DMS79 (cell line): Measurements from ENCODE around the gene EMX1.

ENCODE experiments used
- DNase-seq: peaks from one replicate; lab custom pipeline; 2025; lab: John Stamatoyannopoulos, UW

The EMX1 gene

DNA sequence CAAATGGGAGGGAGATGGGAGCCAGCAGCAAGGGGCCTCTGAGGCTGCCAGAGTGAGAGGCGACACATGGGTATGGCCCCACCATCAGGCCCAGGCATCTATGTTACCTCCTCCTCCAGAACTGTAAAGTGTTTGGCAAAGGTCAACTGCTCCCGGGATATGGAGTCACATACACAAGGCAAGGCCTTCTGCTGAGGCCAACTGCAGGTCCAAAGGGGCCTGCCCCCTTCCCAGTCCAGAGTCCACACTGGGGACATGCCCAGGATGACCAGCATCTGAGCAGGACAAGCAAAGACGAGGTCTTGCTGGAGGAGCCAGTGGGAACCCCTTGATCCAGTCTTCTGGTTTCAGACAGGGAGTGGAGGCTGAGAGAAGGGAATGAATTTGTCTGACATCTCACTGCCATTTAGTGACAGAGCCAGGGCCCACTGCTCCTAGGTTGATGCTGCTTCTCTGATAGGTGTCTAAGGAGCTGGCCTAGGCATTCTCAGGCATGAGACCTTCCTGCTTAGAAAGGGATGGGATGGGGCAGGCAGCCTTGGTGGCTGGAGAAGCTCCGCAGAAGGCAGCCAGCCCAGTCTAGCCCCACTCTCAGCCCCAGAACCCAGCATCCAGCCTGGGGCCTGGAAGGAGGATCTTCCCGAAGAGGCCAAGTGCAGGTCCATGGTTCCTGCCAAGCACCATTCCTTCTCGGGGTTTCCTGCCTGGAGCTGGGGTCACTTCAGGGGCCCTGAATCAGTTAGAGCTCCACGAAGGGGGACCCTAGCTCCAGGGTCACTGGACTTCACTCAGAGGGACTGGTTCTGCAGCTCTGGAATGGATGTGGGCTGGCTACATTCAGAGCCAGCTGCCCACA lies 26.4 kb downstream of the EMX1 start:
- DNase-seq = no peak

DNA sequence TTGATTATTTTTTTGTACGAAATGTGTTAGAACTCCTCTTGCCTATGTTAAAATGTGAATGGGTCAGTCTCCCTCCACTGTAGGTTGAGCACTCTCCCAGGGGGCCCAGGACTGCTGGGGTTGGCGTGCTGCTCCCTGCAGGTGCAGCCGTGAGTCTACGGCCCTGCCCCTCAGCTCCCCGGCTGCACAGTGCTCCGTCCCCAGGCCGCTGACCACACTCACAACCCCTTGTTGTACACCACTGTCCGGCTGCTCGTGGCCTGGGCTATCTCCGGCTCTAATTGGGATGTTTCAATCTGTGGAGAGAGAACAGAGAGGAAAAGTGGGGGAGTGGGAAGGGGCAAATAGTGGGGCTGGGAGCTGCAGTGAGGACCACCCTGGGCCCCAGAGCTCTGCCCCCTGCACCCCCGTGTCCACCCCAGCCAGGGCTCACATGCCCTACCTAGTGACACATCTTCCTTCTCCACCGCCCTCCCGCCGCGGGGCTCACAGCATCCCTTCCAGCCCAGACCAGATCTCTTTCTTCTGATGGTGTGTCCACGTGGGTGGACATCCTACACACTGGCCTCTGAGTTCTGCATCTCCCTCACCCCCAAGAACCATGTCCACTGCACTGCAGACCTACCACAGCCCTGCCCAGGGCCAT lies 27.6 kb downstream of the EMX1 start:
- no peak for DNase-seq

DNA sequence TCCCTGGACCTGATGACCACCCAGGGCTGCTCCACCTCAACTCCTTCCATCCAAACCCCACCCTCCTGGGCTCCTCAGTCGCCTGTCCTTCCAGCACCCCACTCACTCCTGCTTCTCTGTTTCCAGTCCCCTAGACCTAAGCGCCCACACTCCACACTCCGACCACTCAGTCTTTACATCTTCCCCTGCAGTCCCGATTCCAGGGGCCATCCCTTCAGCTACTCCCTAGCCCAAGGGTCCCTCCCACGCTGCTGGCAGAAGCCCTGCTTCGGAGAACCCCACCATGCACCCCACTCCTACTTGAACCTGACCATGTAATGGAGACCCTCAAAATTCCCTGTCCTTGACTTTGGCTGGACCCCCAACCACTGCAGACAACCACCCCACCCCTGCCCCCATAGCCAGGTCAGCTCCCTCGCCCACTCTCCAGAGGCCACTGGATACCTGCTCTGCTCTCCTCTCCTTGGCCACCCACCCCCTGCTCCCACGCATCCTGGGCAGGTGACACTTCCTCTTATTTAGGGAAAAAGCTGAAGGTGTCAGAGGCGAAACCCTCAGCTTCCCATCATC lies 28.2 kb downstream of the EMX1 start:
- DNase-seq = no peak

DNA sequence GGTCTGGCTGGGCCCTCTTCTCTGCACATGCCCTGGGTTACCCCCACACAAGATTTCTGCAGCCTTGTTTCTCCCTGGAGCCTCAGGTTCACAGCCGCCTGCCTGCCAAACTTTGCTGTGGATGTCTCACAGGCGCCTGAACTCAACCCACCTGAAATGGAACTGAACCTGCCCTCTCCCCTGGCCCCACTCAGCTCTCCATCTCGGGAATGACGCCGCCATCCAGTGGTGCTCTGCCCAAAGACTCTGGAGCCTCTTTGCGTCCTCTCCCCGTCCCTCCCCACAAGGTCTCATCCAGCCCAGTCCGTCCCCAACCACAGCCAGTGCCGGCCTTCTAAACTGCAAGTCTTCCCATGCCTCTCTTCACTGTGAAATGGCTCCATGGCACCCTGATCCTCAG lies 29.1 kb downstream of the EMX1 start:
- no peak for DNase-seq

DNA sequence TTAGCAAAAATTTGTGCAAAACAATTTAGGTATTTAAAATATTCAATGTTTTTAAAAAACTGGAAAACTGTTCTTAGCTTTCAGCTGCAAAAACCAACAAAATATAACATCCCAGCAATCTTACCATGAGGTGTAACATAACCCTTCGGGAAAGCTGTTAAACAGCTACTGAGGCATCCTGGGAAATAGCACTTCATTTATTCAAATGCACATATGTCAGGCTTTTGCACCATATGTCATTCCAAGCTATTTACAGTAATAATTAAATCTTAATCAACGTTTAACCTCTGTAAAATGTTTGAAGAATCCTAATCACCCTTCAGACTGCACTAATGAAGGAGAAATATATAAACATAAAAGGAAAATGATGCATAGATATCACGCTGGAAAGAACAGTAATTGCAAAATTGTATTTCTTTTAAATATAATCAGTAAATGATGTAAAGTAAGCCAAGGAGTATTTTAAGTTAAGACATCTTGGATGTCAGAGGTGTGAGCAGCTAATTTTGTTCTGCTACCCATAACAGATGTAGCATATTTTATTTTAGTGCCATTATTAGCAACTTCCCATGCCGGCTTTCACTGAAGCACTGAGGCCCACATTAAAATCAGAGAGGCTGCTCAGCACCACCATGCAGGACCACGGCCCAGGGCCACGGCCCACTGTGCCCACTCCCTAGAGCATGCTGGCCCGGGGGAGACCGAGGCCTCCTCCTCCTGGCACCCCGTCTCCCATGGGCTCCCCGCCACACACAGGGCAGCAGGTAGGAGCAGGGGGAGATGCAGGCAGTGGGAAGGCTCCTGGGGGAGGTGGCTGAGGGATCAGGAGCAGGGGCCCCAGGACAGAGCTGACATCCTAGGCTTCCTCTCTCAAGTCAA lies 30.9 kb downstream of the EMX1 start:
- DNase-seq = no peak

DNA sequence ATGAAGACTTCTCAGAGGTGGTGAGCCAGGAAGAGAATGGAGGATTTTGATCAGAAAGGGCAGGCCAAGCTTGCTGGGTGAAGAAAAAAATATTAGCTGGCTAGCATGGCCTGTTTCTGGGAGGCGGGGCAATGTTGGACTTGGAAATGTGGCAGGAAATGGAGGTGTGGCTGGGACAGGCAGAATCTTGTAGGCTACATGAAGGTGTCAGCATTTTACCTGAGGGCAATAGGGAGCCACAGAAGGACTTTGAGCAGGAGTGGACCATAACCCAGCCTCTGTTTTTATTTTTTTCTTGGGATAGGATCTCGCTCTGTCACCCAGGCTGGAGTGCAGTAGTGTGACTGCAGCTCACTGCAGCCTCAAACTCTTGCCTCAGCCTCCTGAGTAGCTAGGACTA lies 31.7 kb downstream of the EMX1 start:
- no peak for DNase-seq

DNA sequence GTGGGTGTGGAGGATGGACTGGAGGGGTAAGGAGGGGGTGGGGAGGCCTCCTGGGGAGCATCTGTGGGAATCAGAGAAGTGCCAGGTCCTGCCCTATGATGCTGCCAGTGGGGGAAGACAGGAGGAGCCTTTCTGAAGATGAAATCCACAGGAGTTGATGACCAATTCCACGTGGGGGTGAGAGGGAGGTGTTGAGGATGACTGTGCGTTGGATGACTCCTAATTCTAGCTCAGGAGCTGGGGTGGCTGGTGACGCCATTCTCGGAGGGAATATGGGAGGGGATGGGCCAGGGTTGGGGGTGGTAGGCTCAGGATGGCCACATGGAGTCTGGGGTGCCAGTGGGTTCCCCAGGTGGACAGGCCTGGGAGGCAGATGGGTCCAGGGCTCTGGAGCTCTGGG lies 32.3 kb downstream of the EMX1 start:
- no peak for DNase-seq

DNA sequence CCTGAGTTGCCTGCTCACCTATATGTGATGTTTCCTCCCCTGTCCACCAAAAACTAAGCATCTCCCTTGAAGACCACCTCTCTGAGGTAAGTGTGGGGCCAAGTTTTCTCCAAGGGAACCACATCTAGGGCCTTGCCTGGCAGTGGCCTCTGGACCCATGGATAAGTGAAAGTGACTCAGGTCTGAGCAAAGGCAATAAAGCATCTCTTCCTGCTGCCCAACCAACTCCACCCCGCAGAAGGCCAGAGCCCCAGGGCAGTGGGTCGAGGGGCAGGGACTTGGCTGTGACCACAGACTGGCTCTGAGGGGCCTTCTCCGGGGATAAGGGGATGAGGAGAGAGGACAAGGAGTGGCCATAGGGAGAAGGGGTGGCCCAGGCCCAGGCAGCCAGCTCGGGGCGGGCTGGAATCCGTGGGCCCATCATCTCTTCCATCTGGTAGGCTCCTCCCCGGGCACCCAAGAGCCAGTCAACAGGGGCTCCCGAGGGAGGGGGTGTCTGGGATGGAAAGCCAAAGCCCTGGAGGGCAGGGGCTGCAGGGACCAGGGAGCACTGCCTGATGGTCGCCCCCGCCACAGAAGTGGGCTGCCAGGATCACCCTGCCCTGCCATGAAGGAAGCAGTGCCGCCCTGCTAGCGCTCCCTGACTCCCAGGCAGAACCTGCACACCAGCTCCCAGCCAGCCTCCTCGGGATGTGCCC lies 33.4 kb downstream of the EMX1 start:
- no peak for DNase-seq

DNA sequence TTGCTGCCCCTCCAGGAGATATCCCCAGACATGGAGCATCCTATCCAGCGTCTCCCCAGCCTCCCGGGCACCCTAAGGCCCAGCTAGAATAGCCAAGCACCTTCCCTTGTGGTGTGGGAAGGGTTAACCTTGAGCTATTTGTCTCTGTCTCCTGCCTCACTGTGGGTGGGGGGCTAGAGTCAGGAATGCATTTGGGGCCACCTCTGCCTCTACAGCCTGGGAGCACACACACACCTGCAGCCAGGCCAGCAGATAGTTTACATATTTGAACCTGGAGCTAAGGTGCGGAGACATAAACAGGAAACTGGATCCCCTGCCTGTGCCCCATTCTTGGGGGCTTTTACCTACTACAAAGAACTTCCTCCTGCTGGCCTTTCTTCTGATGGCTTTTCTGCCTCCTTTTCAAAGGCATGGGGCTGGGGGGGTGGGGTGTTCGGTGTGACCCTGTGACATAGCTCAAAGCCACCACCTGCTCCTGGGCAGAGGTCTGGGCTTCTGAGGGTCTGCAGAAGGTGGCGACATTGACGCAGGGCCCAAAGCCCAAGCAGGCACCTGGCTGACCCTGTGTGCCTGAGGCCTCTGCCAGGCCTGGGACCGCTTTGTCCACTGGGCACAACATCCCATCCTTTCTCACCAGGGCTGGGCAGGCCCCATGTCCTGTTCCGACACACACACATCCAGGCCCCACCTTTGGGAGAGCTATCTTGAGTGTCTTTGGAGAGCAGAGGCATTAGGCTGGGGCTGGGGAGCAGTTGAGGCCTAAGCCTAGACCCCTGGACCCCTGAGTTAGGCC lies 34.2 kb downstream of the EMX1 start:
- DNase-seq = no peak

DNA sequence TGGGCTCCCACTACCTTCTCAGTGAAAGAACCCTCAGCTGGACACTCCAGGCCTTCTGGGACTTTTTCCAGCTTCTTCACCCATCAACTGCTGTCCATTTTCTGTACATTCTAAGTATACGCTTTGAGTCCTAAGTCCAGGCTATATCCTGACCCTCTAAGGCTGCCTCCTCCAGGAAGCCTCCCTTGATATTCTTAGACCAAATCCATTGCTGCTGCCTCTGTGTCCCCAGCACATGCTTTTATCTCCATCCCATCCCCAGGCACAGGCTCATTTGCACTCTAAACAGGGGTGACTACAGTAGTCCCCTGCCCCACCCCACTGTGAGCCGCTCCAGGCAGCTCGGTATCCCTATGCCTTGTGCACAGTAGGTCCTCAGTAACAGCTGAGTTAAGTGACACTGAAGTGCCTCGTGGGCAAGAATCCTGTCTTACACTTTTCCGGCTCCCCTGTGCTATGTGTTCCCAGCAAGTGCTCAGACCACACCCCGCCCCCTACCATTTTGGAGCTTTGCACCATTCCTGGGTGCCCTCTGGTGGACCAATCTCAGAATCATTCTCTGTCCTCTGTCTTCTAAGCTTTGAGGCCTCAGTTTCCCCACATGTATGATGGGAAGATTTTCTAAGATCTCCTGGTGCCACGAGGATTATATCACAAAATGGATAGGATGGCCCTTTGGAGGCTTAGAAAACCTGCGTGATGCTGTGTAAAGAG lies 34.9 kb downstream of the EMX1 start:
- DNase-seq = no peak

DNA sequence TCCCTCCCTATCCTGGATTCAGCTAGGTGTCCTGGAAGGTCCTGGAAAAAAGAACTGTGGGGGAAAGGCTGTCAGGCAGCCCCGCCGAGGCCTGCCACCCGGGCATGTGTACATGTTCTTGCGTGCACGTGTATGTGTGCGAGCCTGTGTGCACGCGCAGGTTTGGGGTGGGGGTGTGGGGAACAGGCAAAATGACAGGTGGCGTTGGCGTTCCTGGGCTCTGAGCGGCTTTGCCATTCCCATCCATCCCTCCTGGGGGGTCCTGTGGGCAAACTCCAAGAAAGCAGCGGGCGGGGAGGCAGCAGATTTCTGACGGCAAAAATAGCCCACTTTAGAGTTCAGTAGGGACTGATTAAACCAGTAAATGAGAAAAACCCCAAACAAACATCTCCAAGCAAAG lies 35.6 kb downstream of the EMX1 start:
- no peak for DNase-seq

DNA sequence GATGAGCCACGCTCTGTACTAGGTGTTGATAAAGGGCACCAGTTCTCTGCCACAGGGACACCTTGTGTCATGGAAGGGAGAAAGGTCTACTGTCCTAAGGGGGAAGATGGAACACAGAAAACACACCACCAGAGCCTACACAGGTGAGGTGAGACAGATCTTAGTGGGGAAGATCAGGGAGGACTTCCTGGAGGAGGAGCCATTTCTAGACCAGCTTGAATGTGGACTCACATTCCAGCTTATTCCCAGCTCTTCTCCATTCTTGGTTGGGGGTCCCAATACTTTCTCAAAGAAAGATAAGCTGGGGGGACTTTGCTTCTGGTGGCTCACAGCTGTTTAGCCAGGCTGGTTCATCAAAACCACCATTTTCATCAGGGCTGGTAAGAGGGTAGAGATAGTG lies 36.2 kb downstream of the EMX1 start:
- DNase-seq = no peak

DNA sequence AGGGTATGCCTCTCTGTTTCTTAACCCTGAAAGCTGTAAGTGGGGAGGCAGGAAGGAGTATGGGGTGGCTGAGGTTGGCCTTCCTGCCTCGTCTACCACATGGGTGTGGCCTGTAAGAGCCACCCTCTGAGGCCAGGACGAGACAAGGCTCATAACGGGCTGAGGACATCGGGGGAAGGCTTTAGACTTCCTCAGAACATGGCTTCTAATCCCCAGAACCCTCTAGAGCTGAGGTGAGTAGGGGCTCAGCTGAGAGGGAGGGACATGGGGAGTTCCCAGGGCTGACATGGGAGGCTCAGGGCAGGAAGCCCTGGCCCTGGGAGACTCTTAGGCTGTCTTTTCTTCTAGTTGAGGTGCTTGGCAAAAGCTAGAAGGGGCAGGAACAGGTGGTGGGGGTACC lies 36.7 kb downstream of the EMX1 start:
- DNase-seq = no peak

DNA sequence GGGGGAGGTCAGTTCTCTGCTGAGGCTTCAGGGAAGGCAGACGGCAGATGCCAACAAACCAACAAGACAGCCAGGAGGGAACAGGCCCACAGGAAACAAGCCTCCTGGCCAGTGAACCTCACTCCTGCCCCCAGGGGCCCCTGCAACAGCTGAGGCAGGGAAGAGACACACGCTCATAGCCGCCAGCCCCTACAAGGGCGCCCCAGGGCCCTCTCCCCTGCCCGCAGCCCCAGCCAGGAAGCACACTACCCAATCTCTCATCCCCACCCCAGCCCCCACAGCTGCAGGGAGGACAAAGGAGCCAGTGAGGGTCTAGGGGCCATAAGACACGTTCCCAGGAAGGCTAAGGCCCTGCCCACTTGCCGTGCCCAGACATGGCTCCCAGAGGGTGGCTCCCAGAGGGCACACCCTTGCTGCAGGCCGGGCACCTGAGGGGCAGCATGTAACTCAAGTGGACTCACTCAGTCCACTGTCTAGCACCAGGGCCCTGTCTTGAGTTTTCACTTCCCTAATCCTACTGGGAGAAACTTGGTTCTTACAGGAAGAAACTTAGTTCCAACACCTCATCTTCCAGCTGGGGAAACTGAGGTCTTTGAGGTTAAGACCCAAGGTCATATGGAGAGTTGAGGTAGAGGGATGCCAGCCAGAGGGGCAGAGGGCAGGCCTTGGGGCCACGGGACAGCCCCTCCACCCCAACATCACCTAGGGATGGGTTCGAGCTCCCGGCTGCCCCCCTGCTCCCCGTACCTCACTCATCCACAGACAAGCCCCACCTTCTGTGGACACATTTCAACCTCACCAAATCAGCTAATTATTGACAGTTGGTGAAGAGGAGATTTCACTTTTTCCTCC lies 37.3 kb downstream of the EMX1 start:
- no peak for DNase-seq

DNA sequence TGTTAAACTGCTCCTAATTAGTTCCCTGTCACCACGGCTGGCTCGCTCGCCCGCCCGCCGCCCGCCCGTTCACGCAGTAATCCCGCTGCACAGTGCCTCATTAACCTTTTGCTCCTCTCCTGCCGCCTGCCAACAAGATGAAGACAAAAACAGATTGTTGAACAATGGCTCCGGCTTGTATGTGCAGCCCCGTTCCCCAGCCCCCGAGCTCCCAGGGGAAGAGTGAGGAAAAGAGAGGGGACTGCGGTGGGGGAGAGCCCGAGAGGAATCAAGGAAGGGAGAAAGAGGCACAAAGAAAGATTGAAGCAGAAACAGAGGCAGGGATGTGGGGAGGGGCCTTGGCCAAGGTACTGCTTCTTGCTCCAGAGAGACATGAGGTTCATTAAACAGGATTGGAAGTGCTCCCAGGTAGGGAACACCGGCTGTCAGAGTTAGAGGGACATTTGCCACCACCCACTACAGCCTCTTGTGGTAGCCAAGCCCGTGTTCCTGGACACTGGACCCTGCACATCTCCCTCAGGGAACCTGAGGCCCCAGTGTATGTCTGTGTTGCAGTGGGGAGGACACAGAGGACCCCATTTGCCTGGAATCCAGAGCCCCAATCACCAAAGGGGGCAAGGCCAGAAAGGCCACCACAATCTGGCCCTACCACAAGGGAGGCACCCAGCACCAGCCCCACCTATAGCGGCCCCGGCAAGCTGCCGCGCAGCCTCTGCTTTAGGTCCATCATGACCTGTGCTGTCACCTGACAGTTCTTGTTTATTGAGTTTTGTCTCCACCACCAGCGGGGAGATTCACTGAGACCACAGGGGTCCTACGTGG lies 38.1 kb downstream of the EMX1 start:
- DNase-seq = no peak

DNA sequence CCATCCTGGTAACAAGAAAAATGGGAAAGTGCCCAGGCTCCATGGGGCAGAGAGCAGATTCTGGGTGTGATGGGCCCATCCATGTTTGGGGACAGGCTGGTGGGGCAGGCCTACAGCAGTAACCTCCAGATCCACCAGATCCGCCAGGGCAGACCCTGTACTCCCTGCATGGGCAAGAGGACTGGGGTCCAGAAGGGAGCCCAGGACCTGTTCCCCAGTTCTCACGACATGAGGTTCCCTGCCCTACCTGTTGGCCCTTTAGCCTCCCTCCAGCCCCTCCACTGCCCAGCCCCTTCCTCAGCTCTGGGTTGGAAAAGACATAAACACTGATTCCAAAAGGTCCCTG lies 38.7 kb downstream of the EMX1 start:
- no peak for DNase-seq

DNA sequence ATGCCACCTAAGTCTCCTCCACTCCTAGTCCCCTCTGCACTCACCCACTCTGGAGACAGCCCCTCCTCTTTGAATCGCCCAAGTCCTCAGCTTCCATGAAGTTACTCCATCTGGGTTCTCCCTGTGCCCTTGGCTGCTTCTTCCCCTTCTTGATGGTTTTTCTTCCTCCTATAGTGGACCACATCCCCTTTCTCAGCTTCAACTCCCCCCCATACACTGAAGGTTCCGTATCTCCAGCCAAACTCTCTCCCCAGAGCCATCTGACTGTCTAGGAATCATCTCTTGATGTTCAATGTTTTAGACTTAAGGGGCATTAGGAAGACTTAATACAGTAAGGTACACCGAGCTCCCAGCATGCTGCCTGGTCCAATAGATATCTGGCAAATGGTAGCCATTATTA lies 39.6 kb downstream of the EMX1 start:
- DNase-seq = no peak

DNA sequence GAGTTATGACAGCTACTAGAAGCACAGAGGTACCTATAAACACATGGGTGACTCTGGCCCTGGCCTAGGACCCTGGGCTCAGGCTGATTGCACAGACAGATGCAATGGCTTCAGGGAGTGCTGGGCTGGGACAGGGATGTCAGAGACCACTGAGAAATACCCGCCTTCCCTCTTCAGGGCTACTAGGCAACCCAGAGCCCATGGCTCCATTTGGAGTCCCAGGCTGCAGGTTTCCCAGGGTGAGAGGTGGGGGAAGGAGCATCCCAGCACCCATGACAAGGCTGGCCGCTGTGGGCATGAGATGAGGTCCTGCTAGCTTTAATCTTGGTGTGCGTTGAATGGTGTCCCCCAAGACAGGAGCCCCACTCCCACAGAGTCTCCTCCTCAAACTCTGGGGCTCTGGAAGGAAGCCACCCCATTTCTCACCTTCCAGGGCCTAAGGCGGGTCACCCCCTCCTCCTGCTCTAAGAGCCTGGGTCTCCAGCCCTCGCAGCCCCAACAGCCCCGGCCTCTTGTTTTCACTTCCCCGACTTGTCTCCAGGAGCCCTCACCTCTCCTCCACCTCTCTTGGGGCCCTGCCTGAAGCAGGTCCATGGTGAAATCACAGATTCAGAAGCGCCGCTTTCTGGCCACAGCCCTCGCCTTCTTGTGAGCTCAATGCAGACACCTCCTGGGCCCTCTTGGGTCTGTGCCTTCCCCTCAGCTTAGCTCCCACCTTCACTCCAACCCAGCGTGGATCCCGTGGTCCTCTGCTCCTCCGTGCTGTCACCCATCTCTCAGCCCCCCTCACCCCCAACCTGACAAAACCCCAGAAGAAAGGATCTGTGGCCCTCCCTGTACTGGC lies 41.4 kb downstream of the EMX1 start:
- DNase-seq = no peak
